ENCODE results near the gene SYDE1. TPM values are rescaled to one million over a fixed set of nuclear protein-coding genes. Genes with fewer than 3 reads are reported as not detected.

The SYDE1 gene
- total RNA-seq, 4 donors from 2014 or later = 41.7 to 100 (median 52.4) TPM

DNA sequence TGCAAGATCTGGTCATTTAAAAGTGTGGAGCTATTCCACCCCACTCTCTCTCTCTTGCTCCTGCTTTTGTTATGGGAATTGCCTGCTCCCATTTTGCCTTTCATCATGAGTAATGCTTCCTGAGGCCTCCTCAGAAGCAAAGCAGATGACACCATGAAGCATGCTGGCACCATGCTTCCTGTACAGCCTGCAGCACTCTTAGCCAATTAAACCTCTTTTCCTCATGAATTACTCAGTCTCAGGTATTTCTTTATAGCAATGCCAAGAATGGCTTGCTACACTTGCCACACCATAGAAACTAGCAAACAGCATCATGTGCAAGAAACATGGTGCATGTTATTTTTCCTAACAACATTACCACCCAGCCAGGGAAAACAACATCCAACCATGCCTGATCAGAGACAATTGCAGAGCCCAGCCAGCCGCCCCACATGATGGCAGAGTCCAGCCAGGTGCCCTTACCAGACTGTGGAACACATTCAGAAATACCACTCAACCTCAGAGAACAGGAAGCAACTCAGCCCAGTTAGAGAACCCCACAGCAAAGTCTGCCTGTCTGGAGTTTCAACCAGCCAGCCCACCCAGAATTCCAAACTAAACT lies 36.9 kb downstream of the SYDE1 start:
- Histone ChIP-seq H3K4me1 (no peaks in the 10 kb centered on the region), H3K4me3 (no peak overlapping the region), H3K27ac (no peak overlapping the region), H3K9me3 (peaks cover 0 to 7% (median 0%) of the 10 kb centered on the region in 3 donors), H3K36me3 (no peaks in the 10 kb centered on the region), H3K27me3 (no peaks in the 10 kb centered on the region)
- 89% methylated on average over 1 of the region's 1 CpG; no CpG with 5 or more reads in 1 of the 2 donors for WGBS, 2 donors (ENCODE audit: low coverage in 1 of 2)
- TF ChIP-seq, protein P1, sequence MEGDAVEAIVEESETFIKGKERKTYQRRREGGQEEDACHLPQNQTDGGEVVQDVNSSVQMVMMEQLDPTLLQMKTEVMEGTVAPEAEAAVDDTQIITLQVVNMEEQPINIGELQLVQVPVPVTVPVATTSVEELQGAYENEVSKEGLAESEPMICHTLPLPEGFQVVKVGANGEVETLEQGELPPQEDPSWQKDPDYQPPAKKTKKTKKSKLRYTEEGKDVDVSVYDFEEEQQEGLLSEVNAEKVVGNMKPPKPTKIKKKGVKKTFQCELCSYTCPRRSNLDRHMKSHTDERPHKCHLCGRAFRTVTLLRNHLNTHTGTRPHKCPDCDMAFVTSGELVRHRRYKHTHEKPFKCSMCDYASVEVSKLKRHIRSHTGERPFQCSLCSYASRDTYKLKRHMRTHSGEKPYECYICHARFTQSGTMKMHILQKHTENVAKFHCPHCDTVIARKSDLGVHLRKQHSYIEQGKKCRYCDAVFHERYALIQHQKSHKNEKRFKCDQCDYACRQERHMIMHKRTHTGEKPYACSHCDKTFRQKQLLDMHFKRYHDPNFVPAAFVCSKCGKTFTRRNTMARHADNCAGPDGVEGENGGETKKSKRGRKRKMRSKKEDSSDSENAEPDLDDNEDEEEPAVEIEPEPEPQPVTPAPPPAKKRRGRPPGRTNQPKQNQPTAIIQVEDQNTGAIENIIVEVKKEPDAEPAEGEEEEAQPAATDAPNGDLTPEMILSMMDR (IDR thresholded peaks at IDR 0.05) = no peak
- no peak for TF ChIP-seq POLR2A (IDR thresholded peaks at IDR 0.05)
- ATAC-seq = no peak

DNA sequence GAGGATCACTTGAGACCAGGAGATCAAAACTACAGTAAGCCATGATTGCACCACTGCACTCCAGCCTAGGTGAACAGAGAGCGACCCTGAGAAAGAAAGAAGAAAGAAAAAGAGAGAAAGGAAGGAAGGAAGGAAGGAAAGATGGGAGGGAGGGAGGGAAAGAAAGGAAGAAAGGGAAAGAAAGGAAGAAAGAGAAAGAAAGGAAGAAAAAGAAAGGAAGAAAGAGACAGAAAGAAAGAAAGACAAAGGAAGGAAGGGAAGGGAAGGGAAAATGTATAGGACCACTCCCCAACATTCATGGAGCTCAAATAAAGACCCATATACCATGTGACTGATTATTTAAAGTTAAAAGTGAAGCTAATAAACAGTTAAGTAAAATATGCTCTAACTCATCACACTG lies 39.9 kb downstream of the SYDE1 start:
- Histone ChIP-seq H3K9me3 (no peaks in the 10 kb centered on the region), H3K4me1 (no peaks in the 10 kb centered on the region), H3K36me3 (no peaks in the 10 kb centered on the region), H3K4me3 (no peak overlapping the region), H3K27ac (no peak overlapping the region), H3K27me3 (peaks cover 5% of the 10 kb centered on the region)
- 91% methylated on average over 1 of the region's 1 CpG; no CpG with 5 or more reads in 1 of the 2 donors for WGBS, 2 donors (ENCODE audit: low coverage in 1 of 2)
- TF ChIP-seq, protein P1 (IDR thresholded peaks at IDR 0.05) = no peak
- TF ChIP-seq POLR2A (IDR thresholded peaks at IDR 0.05) (no peak), POLR2AphosphoS5 (IDR thresholded peaks at IDR 0.05) (no peak), EP300 (IDR thresholded peaks at IDR 0.05) (no peak)
- ATAC-seq = no peak

DNA sequence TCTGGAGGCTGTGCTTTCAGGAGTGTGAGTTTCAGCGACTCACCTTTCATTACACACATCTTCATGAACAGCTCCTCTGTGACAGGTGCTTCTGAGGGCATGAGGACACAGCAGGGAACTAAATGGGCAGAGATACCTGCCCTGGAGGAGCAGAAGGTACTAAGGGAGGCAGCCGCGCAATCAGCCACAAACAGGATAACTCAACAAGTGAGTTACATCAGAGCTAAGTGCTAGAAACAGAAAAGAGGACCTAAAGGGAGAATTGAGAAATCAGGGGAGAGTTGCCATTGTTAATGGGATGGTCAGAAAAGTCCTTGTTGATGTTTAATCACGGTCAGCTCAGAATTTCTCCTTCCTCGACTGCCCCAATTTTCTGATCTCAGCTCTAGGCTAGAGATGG lies 42.5 kb downstream of the SYDE1 start:
- peaks cover 0 to 5% (median 0%) of the 10 kb centered on the region in 3 donors for H3K9me3 ChIP-seq
- 73 to 85% methylated on average over 4 of the region's 5 CpGs for WGBS, 2 donors (ENCODE audit: low coverage in 1 of 2)
- H3K27ac ChIP-seq = no peak overlapping the region
- H3K4me1 ChIP-seq = no peaks in the 10 kb centered on the region
- H3K36me3 ChIP-seq = no peaks in the 10 kb centered on the region
- H3K27me3 ChIP-seq = peaks cover 18% of the 10 kb centered on the region
- ATAC-seq = no peak
- no peak overlapping the region for H3K4me3 ChIP-seq
- TF ChIP-seq POLR2AphosphoS5 (IDR thresholded peaks at IDR 0.05) = no peak
- TF ChIP-seq EP300 (IDR thresholded peaks at IDR 0.05) = no peak
- TF ChIP-seq, protein P1 (IDR thresholded peaks at IDR 0.05) = no peak
- no peak for TF ChIP-seq POLR2A (IDR thresholded peaks at IDR 0.05)

DNA sequence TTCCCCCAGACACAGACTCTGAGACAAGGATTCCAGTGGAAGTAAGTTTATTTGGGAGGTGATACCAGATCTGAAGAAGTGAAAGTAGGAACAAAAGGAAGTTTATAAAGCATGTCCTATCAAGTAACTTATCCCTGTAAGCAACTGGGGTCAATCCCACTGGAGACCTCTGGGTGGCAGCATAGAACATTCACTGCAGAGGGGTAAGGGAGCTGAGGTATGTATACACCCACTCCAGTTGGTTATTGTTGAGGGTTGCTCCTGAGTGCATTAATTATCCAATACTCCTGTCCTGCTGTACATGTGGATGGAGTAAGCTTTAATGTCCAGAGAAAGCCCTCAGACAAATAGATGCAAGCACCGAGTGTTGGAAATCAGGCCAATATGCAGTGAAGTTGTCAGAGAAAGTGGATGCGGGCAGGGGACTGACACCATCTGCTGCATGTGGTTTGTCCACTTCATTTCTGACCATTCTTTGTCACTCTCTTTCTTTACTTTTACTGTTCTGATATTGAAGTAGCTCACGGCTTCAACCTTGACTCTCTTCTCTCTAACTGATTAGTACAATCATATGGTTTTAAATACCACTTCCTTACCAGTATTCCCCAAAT lies 46.9 kb downstream of the SYDE1 start:
- peaks cover 29% of the 10 kb centered on the region for H3K27me3 ChIP-seq
- no peak overlapping the region for H3K27ac ChIP-seq
- TF ChIP-seq, protein P1 (IDR thresholded peaks at IDR 0.05) = peak in 1 of 4 experiments; percentile 32
- TF ChIP-seq POLR2AphosphoS5 (IDR thresholded peaks at IDR 0.05) = no peak
- peaks cover 0 to 13% (median 0%) of the 10 kb centered on the region in 3 donors for H3K9me3 ChIP-seq
- H3K4me1 ChIP-seq = no peaks in the 10 kb centered on the region
- H3K36me3 ChIP-seq = no peaks in the 10 kb centered on the region
- ATAC-seq = no peak
- no peak overlapping the region for H3K4me3 ChIP-seq
- WGBS, 2 donors (ENCODE audit: low coverage in 1 of 2) = 88 to 100% methylated on average over 2 of the region's 3 CpGs

DNA sequence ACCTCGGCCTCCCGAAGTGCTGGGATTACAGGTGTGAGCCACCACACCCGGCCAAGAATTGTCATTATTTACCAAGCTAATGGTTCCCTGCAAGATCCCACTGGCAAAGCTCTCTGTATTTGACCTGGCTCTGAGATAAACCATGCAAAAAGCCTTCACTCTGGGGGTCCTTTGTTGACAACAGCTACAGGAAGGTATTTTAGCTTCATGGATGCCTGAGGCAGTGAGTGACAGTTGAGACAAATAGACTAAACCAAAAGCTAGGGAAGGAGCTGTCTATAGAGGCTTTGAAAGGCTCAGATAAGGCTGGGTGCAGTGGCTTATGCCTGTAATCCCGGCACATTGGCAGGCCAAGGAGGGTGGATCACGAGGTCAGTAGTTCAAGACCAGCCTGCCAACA lies 48.1 kb downstream of the SYDE1 start:
- no peak overlapping the region for H3K4me3 ChIP-seq
- TF ChIP-seq EP300 (IDR thresholded peaks at IDR 0.05) = no peak
- TF ChIP-seq, protein P1 (IDR thresholded peaks at IDR 0.05) = no peak
- TF ChIP-seq POLR2A (IDR thresholded peaks at IDR 0.05) = no peak
- TF ChIP-seq POLR2AphosphoS5 (IDR thresholded peaks at IDR 0.05) = no peak
- no peaks in the 10 kb centered on the region for H3K36me3 ChIP-seq
- no peak overlapping the region for H3K27ac ChIP-seq
- ATAC-seq = no peak
- H3K27me3 ChIP-seq = peaks cover 29% of the 10 kb centered on the region
- H3K4me1 ChIP-seq = no peaks in the 10 kb centered on the region
- 73 to 79% methylated on average over 5 of the region's 5 CpGs for WGBS, 2 donors (ENCODE audit: low coverage in 1 of 2)
- peaks cover 0 to 20% (median 0%) of the 10 kb centered on the region in 3 donors for H3K9me3 ChIP-seq

All from gastroesophageal sphincter (tissue), 4 donors.